ENCODE results near the gene OR8A1.

Gene OR8A1

DNA sequence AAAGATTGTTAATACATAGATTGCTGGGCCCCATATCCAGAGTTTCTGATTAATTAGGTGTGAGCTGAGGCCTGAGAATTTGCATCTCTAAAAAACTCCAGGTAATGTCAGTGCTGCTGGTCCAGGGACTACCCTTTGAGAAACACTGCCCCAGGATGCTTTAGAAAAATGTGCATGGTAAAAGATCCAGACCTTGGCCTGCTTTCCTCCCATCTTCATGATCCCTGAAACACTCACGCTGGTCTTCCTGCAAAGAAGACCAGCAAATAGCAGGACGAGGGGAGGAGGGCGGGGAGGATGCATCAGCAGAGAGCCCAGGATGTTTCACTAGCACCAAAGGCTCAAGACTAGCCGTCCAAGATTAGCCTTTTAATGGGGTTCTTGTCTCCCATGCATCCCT lies at the start of gene OR8A1:
TSS of gene OR8A1 (plus strand) at position 301 of the 400 bp plus-strand sequence. CDS start 123 bp downstream, outside the sequence.
- DNase-seq, result no peak

DNA sequence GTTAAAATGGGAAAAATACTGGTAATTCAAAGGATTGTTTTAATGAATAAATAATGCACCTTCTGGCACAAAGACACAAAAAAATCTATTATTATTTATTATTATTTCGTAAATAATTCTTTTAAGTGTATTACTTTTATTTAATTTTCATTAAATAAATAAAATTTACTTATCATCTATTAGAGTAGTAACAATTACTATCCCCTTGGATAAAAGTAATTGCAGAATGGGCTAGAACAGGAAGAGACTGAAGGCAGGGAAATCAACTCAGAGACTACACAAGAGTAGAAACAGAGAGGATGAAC lies 49.3 kb upstream of the OR8A1 start:
- no peak for DNase-seq

DNA sequence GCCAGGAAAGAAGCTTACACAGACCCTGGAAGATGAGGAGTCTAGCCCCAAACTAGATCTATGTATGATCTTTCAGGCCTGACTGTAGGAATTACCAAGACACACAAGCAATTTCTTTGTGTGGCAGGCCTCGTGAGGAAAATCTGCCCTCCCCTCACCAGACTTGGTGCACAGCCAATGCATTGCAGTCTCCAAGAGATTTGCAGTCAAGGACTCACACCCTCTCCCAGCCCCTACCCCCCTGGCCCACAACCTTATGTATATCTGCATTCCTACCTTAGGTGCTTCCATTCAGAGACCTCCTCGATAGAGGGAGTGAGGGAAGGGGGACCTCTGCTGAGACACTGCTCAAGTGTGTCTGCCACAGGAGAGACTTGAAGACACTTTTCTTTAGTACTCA lies 36.2 kb upstream of the OR8A1 start:
- no peak for DNase-seq

DNA sequence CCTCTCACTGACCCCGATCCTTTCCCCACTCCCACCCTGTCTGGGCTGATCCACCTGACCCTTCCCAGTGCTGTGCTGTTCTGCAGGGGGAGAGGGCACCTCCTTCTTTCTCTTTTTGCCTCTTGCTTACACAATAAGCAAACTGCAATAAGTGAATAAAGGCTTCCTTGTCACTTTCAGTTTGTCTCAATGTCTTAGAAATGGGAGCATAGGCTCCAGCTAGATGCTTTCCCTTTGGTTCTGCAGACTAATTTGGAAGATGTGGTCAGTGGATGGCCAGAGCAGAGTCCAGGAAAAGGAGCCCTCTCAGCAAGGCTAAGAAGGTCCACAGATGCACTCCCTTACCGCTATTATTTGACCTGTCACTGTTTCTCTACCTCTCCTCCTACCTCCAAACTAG lies 35.7 kb upstream of the OR8A1 start:
- no peak for DNase-seq

DNA sequence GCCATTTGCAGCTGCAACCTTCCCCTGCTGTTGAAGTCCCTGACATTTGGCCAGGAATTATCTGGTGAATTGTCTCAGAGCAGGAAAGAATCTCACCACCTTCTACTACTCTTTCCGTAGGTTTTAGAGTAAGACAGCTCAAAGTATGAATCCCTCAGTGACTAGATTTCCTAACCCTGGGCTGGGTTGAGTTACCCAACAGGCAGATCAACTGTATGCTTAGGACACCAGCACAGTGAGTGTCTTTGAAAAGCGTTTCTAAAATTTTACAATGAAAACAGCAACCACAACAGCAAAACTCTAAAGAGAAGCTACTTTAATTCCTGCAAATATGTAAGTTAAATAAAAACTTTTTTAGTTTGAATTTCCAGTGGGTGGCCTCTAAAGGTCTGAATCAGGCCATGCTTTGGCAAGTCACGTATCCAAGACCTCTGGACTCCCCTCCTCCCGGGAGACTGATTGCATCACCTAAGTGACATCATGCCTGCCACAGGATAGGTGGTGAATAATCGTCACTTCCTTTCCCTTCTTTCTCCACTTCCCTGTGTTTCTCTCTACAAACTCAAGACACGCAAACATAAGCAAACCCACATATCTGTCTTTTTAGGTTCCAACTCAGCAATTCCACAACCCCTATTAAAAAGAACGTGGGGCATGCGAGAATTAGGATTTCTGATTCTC lies 34.1 kb upstream of the OR8A1 start:
- no peak for DNase-seq

DNA sequence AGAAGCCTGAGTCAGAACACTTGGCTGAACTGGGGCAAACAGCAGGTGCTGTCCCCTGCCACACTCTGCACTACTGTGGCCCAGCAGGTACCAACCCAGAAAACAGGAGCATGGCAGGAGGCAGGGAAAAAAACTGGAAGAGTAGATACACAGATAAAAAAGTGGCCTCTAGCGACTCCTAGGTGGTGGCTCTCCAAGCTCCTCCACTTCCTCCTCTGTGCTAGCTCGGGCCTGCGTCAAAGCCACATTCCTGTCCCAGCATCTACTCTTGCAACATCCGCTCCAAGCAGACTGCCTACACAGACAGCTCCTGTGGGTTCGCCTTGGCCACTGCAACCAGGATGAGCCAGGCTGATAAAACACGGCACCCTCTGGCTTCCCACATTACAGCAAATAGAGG lies 33.3 kb upstream of the OR8A1 start:
- DNase-seq, result no peak

DNA sequence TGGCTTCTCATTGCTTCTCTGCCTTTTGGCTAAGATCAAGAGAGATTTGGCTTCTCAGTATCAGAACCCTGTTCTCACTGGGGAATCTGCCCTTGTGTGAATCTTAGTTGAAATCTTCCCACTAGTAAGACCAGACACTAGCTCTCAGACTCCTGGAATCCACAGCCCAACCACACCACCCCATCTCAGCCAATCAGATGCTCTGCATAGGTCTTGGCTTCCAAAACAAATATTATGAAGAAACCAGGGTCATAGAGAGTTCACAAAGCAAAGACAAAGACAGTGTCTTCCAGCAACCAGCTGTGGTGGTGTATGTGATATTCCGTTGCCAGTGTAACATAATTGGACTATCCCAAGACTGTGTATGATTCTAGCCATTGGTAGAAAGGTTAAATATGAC lies 31.8 kb upstream of the OR8A1 start:
- no peak for DNase-seq

DNA sequence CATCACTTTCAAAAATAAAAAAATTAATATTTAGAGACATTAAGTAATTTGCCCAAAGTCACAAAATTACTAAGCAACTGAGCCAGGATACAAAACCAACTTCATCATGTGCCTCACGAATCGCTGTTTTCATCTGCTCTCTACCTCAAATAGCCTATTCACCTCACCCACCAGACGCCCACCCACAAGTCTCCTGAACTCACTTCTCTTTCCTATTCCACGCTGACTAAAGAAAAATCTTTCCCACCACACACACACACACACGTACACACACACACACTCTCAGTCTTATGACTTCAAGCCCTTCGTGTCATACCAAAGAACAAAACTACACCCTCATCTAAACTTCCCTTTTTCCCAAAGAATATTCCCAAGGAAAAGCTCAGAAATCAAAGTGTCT lies 28.6 kb upstream of the OR8A1 start:
- no peak for DNase-seq

DNA sequence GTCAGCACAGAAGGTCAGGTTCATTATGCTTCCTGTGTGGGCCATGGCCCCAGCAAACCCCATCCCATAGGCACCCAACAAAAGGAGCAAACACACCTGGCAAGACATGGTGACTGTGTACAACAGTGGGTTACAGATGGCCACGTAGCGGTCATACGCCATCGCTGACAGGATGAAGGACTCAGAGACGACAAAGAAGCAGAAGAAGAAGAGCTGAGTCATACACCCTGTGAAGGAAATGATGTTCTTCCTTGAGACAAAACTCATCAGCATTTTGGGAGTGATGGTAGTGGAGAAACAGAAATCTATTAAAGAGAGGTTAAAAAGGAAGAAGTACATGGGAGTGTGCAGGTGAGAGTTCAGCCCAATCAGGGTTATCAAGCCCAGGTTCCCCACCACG lies 26.7 kb upstream of the OR8A1 start:
- DNase-seq, result no peak

DNA sequence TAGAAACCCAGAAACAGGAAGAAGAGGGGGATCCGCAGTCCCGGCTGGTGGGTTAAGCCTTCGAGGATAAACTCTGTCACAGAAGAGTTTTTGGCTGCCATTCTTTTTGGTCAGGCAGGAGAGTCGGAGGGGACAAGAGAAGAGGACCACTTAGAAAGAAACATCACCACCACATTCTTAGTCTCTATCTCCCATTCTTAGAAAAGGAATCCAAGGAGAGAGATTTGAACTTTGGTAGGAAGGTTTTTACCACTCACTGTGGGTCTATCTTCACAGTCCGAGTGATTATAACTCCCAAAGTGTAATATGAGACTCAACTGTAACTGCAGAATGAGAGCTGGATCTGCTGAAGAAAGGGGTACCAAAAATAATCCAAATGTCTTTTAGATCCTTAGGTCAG lies 26.2 kb upstream of the OR8A1 start, which contains the start of gene OR8B12:
TSS of gene OR8B12 (minus strand) at position 101 of the 400 bp plus-strand sequence. CDS start at position 101, 0 bp downstream.
- no peak for DNase-seq

DNA sequence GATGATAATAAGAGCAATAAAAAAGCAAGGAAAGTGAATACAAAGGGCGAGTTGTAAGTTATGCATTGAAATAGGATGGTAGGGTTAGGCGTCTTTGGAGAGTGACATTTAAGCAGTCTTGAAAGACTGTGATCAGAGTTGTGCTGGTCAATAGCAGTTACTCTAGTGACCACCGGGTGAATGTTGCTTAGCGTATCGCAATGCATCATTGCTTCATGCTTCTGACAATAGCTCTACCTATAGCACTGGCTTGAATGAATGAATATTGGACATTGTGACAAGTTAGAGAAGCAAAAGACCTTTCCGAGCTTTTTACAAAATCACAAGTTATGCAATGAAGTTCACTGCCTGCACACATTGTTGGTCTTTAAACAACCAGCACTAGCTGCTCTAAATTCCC lies 18.6 kb upstream of the OR8A1 start:
- DNase-seq, result no peak

DNA sequence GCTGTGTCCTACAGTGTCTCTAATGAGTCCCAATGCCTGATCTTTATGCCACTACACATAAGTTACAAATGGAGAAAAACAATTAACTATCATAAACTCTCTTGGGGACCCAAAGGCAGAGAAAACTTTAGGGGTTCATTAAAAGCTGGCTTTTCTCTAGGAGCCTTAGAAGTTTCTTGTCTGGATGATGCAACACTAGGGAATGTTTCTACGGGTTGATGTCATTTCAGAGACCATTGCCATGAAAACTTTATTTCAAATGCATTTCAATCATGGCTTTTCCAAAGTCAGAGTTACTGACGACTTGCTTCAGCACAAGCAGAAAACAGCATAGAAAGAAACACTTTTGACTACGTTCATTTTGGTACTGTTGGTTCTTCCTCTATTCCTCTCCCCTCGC lies 17.8 kb upstream of the OR8A1 start:
- DNase-seq, result no peak

DNA sequence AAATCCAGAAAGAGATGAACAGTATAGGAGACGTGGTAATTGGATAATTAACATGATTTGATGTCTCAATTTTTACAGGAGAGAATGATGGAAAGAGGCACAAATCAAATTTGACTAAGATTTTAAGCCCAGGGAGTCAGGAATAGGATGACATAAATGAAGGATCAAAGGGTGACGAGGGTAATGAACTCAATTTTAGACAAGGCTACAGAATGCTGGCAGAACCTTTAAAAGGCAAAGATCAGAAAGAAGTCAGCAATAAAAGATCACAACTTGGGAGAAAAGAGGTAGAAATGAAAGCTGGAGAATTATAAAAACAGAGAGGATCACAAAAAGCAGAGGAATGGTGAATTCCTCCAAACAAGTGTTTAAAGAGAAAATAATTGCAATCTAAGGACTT lies 13.0 kb upstream of the OR8A1 start:
- no peak for DNase-seq

DNA sequence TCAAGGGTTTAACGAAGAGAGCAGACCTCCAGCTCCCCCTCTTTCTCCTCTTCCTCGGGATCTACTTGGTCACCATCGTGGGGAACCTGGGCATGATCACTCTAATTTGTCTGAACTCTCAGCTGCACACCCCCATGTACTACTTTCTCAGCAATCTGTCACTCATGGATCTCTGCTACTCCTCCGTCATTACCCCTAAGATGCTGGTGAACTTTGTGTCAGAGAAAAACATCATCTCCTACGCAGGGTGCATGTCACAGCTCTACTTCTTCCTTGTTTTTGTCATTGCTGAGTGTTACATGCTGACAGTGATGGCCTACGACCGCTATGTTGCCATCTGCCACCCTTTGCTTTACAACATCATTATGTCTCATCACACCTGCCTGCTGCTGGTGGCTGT lies 363 bp downstream of the OR8A1 start:
- no peak for DNase-seq

DNA sequence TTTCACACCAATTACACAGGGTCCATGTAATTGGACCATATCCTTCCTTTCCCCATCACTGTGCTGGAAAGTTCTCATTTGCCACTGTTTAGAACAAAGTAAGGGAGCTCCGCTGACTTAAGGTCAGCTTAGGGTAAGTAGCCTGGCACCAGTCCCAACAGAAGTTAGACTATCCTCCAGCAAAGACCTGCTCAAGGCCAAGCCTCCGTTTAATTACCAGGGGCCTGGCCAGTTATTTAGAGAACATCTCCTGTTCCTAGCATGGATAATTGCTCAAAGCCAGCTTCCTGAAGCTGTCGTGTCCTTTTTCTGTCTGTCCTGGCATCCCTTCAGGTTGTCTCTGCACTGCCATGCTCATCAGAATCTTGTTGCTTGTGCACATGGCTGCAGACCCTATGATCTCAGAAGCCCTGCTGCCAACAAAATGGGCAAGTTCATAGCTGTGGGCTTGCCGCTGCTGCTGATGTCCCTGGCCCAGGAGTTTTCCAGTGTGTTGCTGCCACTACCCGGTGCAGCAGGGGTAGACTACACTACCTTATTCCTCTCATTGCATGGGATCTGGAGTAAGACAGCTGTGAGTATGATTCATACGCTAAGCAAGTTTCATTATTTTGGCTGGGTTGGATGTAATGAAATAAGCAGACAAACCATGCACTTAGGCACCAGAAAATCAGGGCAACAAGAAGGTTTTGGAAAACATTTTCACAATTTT lies 8.1 kb downstream of the OR8A1 start:
- no peak for DNase-seq

DNA sequence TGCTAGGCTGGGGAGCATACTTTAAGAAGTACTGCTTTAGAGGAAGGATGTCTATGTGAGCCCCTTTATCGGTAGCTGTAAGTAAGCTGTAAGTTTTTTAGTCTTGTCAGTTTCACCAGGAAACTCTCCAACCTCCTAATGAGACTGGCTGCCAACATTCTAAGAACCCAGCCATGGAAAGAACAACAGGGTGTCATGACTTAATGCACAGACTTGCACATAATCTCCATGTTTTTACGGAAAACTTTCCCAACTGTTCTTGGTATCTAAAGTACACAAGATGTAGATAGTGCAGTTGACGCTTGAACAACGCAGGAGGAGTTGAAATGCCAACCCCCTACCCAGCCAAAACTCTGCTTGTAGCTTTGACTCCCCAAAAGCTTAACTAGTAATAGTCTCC lies 9.0 kb downstream of the OR8A1 start:
- DNase-seq, result no peak

DNA sequence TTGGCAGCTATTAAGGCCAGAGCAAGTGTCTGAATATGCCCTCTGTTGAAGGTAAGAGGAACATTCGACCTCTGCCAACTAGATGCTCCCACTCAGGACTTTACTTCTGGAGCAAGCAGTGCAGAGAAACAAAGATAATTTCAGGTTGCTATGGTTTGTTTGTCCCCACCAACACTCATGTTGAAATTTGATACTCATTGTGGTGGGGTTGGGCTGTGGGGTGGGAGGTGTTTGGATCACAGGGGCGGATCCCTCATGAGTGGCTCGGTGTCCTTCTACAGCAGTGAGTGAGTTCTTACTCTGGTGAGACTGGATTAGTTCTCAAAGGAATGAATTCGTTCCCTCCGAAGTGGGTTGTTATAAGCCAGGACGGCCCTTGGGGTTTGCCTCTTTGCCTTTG lies 12.0 kb downstream of the OR8A1 start:
- DNase-seq, result no peak

DNA sequence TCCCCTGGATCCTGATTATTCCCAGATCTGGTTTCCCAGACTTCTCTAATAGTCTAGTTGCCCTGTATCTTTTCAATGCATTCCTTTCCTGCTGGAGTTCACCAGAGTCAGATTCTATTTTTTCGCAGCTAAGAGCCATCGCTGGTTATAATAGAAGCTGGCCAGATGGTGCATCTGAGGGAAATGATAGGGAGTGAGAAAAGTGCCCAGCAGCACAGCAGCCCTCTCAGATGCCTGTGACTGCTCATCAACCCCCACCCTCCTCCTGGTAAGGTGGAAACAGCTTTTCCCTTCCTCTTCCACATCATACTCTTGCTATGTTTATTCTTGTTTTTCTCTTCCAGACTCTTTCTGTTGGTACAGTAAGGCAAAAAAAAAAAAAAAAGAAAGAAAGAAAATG lies 12.8 kb downstream of the OR8A1 start:
- DNase-seq, result no peak

DNA sequence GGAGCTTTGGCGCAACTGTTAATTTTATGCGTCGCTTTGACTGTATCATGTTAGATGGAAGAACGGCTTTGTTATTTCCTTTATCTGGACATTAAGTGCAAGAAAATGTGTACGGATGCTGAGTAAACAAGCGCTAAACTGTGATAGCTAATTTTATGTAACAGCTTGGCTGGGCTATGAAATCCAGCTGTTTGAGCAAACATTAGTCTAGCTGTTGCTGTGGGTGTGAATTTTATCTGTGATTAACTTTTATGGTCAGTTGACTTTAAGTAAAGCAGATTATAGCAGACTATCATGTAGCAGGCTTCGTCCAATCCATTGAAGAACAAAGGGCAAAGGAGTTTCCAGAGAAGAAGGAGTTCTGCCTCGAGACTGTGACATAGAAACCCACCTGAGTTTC lies 14.0 kb downstream of the OR8A1 start:
- DNase-seq, result no peak

DNA sequence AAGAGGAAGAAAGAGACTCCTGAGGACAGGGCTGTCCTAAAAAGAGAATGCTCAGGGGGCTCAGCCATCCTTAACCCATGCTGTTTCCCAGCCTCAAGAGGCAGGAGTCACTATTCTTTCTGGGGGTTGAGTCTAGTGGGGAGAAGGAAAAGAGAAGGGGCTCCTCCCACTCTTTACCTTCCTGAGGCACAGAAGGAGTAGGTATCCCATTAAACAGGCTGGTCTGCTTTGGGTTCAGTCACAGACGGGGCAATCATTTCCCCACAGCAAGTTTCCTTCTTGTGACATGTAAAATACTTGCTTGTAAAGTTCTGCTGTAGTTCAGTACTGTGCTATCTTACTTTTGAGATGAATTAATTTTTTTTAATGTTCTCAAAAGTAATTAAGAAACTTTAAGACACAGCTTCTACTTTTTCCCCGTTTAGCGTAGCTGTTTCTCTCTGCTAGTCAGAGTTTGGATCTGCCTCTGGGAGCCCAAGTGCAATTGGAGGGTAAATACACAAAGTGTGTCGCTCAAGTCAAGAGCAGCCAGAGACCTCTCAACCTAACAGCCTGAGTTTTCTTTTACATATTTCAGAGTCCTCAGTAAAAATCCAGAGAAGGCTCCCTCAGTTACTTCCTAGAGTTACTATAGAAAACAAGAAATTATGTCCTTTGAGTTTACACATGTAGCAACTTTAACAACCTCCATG lies 15.0 kb downstream of the OR8A1 start:
- no peak for DNase-seq

DNA sequence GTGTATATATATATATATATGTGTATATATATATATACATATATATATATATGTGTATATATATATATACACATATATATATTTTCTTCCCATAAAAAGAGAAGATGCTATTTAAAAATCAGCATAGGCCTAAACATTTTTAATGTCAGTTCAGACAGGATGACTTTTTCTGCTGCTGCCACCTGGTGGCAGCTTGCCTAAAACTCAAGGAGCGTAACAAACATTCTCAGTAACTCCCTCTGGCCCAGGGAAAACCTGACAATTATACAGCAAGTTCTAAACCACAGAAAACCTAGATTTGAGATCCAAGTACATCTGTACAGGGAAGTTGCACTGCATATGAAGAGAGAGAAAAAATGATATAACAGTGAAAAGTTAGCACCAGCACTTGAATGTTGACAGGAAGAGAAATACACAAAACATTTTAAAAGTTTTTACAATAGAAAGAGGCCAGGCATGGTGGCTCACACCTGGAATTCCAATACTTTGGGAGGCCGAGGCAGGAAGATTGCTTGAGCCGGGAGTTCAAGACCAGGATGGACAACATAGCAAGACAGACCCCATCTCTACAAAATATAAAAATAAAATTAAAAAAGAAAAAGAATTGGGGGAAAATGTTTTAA lies 16.6 kb downstream of the OR8A1 start:
- no peak for DNase-seq

DNA sequence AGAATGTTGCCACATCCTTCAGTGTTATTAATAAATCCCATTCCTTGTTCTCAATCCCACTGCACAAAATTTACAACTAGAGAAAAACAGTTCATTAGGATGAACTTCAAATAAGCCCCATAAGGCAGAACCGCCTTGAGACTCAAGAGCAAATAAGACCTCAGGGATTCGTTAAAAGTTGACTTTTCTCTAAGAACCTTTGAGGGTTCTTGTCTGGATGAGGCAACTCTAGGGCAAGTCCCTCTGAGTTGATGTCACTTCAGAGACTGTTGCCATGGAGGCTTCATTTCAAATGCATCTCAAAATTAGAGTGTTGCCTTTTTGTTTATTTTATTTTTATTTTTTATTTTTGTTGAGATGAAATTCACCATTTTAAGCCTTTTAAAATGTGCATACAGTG lies 21.6 kb downstream of the OR8A1 start:
- no peak for DNase-seq

DNA sequence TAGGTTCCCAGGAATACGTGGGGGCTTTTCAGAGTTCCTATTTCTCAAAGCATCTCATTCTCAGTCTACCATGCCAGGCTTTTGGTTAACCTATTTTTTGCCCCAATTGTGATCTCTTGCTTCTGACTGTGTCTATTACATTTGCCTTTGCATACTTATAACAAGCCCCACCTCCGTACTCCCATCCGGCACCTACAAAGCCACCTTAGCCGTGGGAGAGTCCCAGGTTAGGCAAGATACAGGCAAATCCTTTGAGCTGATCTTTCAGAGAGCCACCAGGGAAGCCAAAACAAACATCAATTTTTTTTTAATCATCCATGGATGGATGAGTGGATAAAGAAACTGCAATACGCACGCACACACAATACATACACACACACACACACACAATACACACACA lies 22.8 kb downstream of the OR8A1 start:
- no peak for DNase-seq

DNA sequence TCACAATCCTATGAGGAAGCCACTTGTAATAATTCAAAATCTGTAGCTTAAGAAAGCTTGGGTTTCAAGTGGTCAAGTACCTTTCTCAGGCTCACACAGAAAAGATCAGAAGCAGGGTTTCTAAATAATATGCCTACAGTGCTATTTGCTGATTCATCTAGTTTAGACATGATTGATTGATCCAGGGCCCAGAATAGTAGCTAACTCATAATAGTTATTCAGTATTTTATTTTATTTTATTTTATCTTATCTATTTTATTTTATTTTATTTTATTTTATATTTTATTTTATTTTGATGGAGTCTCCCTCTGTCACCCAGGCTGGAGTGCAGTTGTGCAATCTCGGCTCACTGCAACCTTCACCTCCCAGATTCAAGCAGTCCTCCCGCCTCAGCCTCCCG lies 25.5 kb downstream of the OR8A1 start:
- DNase-seq, result no peak
